HG03521 (cell line): ENCODE data around the gene PAPLN.
"Not testable (repeated sequence)": the region's sequence is repeated elsewhere in the genome, so short reads cannot be mapped to it uniquely, and the experiment has no call there.

ENCODE experiments used
- ATAC-seq: cut with Tn5 transposase; IDR thresholded peaks from one replicate; pipeline ENCODE4 v1.9.1; 2021; ENCODE audit warnings: mild to moderate bottlenecking, moderate library complexity; ENCODE audit not compliant: unreplicated experiment

PAPLN gene

GRCh38 chr14:73237219-73237785, at the start of gene PAPLN:
Gene PAPLN (plus strand): TSS chr14:73237506. CDS start chr14:73239779, 2,273 bp downstream.
- ATAC-seq: no peak

- ATAC-seq: no peak
These were observed 48.8 kb upstream of the PAPLN start for GRCh38 chr14:73188501-73188911.

- no peak for ATAC-seq
These were observed 47.7 kb upstream of the PAPLN start for GRCh38 chr14:73189651-73190050.

- no peak for ATAC-seq
These were observed 45.9 kb upstream of the PAPLN start for GRCh38 chr14:73191441-73191840.

- ATAC-seq: not testable (repeated sequence)
These were observed 43.0 kb upstream of the PAPLN start for GRCh38 chr14:73194306-73194705.

GRCh38 chr14:73198253-73198652, 39.1 kb upstream of the PAPLN start:
- no peak for ATAC-seq

- no peak for ATAC-seq
These were observed 33.8 kb upstream of the PAPLN start for GRCh38 chr14:73203527-73203926.

GRCh38 chr14:73207615-73208014, 29.7 kb upstream of the PAPLN start:
- no peak for ATAC-seq

GRCh38 chr14:73208390-73208789, 28.9 kb upstream of the PAPLN start:
- no peak for ATAC-seq

GRCh38 chr14:73208846-73209245, 28.5 kb upstream of the PAPLN start:
- no peak for ATAC-seq

GRCh38 chr14:73209953-73210352, 27.4 kb upstream of the PAPLN start:
- ATAC-seq: no peak

GRCh38 chr14:73211251-73212040, 25.9 kb upstream of the PAPLN start:
- no peak for ATAC-seq

- ATAC-seq: no peak
These were observed 21.3 kb upstream of the PAPLN start for GRCh38 chr14:73216030-73216429.

GRCh38 chr14:73217411-73217810, 19.9 kb upstream of the PAPLN start:
- ATAC-seq: no peak

- ATAC-seq: no peak
These were observed 17.2 kb upstream of the PAPLN start for GRCh38 chr14:73220061-73220460.

- ATAC-seq: no peak
These were observed 16.7 kb upstream of the PAPLN start for GRCh38 chr14:73220634-73221033.

GRCh38 chr14:73221945-73222344, 15.4 kb upstream of the PAPLN start:
- ATAC-seq: no peak

GRCh38 chr14:73223049-73223448, 14.3 kb upstream of the PAPLN start:
- ATAC-seq: no peak

- ATAC-seq: no peak
These were observed 11.8 kb upstream of the PAPLN start for GRCh38 chr14:73225496-73225895.

GRCh38 chr14:73227812-73228781, 9.2 kb upstream of the PAPLN start:
- ATAC-seq: no peak

- ATAC-seq: no peak
These were observed 7.3 kb upstream of the PAPLN start for GRCh38 chr14:73230051-73230450.
